ENCODE data around the gene CHRDL1.

CHRDL1 gene

GRCh38 chrX:110734271-110734670, 61.3 kb downstream of the CHRDL1 start:
- Histone ChIP-seq H3K9ac (ENCODE audit: low read depth, low read length, poor library complexity, severe bottlenecking) (no peak overlapping the region), H3K27me3 (ENCODE audit: insufficient read depth, low read length, poor library complexity, severe bottlenecking) (no peaks in the 10 kb centered on the region), H3K36me3 (ENCODE audit: insufficient read depth, low read length) (no peaks in the 10 kb centered on the region), H3K4me1 (ENCODE audit: insufficient read depth, low read length, poor library complexity, severe bottlenecking) (no peaks in the 10 kb centered on the region), H3K9me2 (replicated peaks; ENCODE audit: low read depth, low read length) (no peaks in the 10 kb centered on the region), H3K4me3 (ENCODE audit: low read length, poor library complexity, severe bottlenecking) (no peak overlapping the region), H3F3A (ENCODE audit: low read depth) (no peaks in the 10 kb centered on the region), H2AFZ (ENCODE audit: low read length) (no peak overlapping the region), H3K4me2 (ENCODE audit: low read depth, low read length, poor library complexity, severe bottlenecking) (no peak overlapping the region), H4K20me1 (ENCODE audit: insufficient read depth, low read length, poor library complexity, severe bottlenecking) (no peaks in the 10 kb centered on the region), H3K79me2 (ENCODE audit: insufficient read depth, low read length) (no peaks in the 10 kb centered on the region), H3K9me3 (ENCODE audit: insufficient read depth, low read depth, low read length) (no peaks in the 10 kb centered on the region)
- no peak for TF ChIP-seq CTCF (conservative IDR thresholded peaks at IDR 0.05; ENCODE audit: low read length)
- no peak for TF ChIP-seq EZH2phosphoT487 (IDR thresholded peaks at IDR 0.05; ENCODE audit: borderline replicate concordance)

GRCh38 chrX:110733166-110733565, 62.5 kb downstream of the CHRDL1 start:
- H3K9me2 ChIP-seq (replicated peaks; ENCODE audit: low read depth, low read length), result no peaks in the 10 kb centered on the region
- no peaks in the 10 kb centered on the region for H3F3A ChIP-seq (ENCODE audit: low read depth)
- no peaks in the 10 kb centered on the region for H3K27me3 ChIP-seq (ENCODE audit: insufficient read depth, low read length, poor library complexity, severe bottlenecking)
- H3K9me3 ChIP-seq (ENCODE audit: insufficient read depth, low read depth, low read length), result no peaks in the 10 kb centered on the region
- no peaks in the 10 kb centered on the region for H4K20me1 ChIP-seq (ENCODE audit: insufficient read depth, low read length, poor library complexity, severe bottlenecking)
- H2AFZ ChIP-seq (ENCODE audit: low read length), result no peak overlapping the region
- H3K4me1 ChIP-seq (ENCODE audit: insufficient read depth, low read length, poor library complexity, severe bottlenecking), result no peaks in the 10 kb centered on the region
- H3K4me2 ChIP-seq (ENCODE audit: low read depth, low read length, poor library complexity, severe bottlenecking), result no peak overlapping the region
- TF ChIP-seq CTCF (conservative IDR thresholded peaks at IDR 0.05; ENCODE audit: low read length) (no peak), EZH2phosphoT487 (IDR thresholded peaks at IDR 0.05; ENCODE audit: borderline replicate concordance) (no peak)
- no peaks in the 10 kb centered on the region for H3K79me2 ChIP-seq (ENCODE audit: insufficient read depth, low read length)
- no peaks in the 10 kb centered on the region for H3K36me3 ChIP-seq (ENCODE audit: insufficient read depth, low read length)
- no peak overlapping the region for H3K9ac ChIP-seq (ENCODE audit: low read depth, low read length, poor library complexity, severe bottlenecking)
- H3K4me3 ChIP-seq (ENCODE audit: low read length, poor library complexity, severe bottlenecking), result no peak overlapping the region

- Histone ChIP-seq H3K27me3 (ENCODE audit: insufficient read depth, low read length, poor library complexity, severe bottlenecking) (no peaks in the 10 kb centered on the region), H4K20me1 (ENCODE audit: insufficient read depth, low read length, poor library complexity, severe bottlenecking) (no peaks in the 10 kb centered on the region), H3K79me2 (ENCODE audit: insufficient read depth, low read length) (no peaks in the 10 kb centered on the region), H3K4me2 (ENCODE audit: low read depth, low read length, poor library complexity, severe bottlenecking) (no peak overlapping the region), H3F3A (ENCODE audit: low read depth) (no peaks in the 10 kb centered on the region), H3K9me3 (ENCODE audit: insufficient read depth, low read depth, low read length) (no peaks in the 10 kb centered on the region), H3K9ac (ENCODE audit: low read depth, low read length, poor library complexity, severe bottlenecking) (no peak overlapping the region), H3K36me3 (ENCODE audit: insufficient read depth, low read length) (no peaks in the 10 kb centered on the region), H3K4me3 (ENCODE audit: low read length, poor library complexity, severe bottlenecking) (no peak overlapping the region), H2AFZ (ENCODE audit: low read length) (no peak overlapping the region), H3K4me1 (ENCODE audit: insufficient read depth, low read length, poor library complexity, severe bottlenecking) (no peaks in the 10 kb centered on the region), H3K9me2 (replicated peaks; ENCODE audit: low read depth, low read length) (no peaks in the 10 kb centered on the region)
- TF ChIP-seq EZH2phosphoT487 (IDR thresholded peaks at IDR 0.05; ENCODE audit: borderline replicate concordance) (no peak), CTCF (conservative IDR thresholded peaks at IDR 0.05; ENCODE audit: low read length) (no peak)
Observed at GRCh38 chrX:110732266-110732665, 63.4 kb downstream of the CHRDL1 start.

All from Loucy (cell line).